ENCODE measurements around the gene C4orf50. TPM values are rescaled to one million over a fixed set of nuclear protein-coding genes. Genes with fewer than 3 reads are reported as not detected.

Gene C4orf50
- total and polyA plus RNA-seq, 2 of the 13 experiments (the other 11 are each of a cell fraction or from before 2014, with no cell fraction given): not detected

DNA sequence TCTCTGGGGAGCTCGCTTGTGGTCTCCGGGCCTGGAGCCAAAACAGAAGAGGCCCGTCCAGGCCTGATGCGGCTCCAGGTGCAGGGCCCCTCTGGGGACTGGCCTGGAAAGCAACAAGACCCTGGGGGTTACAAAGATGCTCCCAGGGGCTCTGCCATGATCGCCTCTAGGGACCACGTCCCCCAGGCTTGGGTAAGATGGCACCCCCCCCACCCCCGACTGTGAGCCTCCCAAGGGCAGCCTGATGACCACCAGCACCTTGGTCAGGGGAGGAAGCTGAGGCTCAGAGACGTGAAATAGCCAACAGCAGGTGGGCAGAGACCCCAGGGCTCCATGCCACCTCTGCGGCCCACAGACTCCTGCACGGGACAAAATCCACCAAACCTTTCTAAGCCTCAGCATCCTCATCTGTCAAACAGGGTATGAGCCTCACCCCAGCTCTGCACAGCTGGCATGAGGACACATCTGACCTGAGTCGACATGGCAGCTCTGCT, 25.4 kb downstream of the C4orf50 start (continued):
- TF ChIP-seq, protein P1, sequence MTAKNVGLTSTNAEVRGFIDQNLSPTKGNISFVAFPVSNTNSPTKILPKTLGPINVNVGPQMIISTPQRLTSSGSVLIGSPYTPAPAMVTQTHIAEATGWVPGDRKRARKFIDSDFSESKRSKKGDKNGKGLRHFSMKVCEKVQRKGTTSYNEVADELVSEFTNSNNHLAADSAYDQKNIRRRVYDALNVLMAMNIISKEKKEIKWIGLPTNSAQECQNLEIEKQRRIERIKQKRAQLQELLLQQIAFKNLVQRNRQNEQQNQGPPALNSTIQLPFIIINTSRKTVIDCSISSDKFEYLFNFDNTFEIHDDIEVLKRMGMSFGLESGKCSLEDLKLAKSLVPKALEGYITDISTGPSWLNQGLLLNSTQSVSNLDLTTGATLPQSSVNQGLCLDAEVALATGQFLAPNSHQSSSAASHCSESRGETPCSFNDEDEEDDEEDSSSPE (CRISPR knock-in tag; IDR thresholded peaks at IDR 0.05): no peak
- TF ChIP-seq ZSCAN25 (CRISPR knock-in tag; IDR thresholded peaks at IDR 0.05): no peak

DNA sequence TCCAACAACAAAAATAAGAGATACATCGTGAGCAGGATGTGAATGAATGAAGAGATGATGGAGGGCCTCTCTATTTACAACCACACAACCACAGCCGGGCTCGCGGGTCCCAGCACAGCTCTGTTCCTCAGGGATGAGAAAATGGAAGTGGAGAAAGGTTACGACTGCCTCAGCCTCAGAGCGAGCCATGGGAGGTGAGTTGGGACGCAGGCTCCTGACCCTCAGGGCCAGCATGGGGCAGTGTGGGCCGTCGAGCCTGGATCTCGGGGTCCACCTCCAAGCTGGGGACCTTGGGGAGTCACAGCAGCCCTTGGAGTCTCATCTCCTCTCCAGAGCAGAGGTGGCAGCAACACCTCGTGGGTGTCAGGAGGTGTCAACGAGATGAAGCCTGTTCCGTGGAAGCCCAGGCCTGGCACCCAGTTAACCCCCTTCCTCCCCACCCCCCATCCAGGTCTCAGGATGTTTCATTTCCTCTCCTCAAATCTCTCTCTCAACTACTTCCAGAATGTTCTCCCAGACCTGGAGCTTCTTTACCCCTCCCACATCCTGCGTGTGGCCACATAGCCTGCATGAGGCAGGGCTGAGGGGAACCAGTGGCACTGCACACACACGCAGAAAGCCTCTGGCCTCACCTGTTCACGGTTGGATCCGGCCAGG, 25.9 kb downstream of the C4orf50 start:
- ChIA-PET CTCF (ENCODE audit: low intra/inter-chr PET ratio, low total read pairs) (no interaction called here), POLR2A (no interaction called here)
- Histone ChIP-seq H3K36me3 (replicated peaks in 1 of 2; ENCODE audit: control insufficient read depth in 1 of 2, insufficient read depth in 2 of 2, low read length in 2 of 2) (no peaks in the 10 kb centered on the region), H3K4me3 (replicated peaks in 1 of 3; ENCODE audit: insufficient read depth in 1 of 3, low read depth in 2 of 3, low read length in 3 of 3) (no peak overlapping the region), H3K9me3 (ENCODE audit: low read length) (no peaks in the 10 kb centered on the region), H3K4me1 (ENCODE audit: insufficient read depth, low read length) (no peaks in the 10 kb centered on the region), H3K4me2 (ENCODE audit: low read depth, low read length) (no peak overlapping the region), H2AFZ (ENCODE audit: low read length) (no peak overlapping the region), H3K27me3 (ENCODE audit: control insufficient read depth in 1 of 2, insufficient read depth in 2 of 2, low read length in 2 of 2) (peaks cover 2 to 53% of the 10 kb centered on the region in 2 experiments), H3K9ac (ENCODE audit: insufficient read depth, low read depth, low read length) (no peak overlapping the region), H3K79me2 (ENCODE audit: insufficient read depth, low read length) (no peaks in the 10 kb centered on the region), H3K27ac (ENCODE audit: extremely low read length, insufficient read depth, low read length) (no peak overlapping the region), H4K20me1 (ENCODE audit: insufficient read depth, low read length) (no peaks in the 10 kb centered on the region)
- DNase-seq (ENCODE audit: low spot score) (no peak), ATAC-seq (no peak), FAIRE-seq (no peak)
- intact Hi-C loops (cut with micrococcal nuclease; ENCODE audit: unreplicated experiment) (loop anchor here (10.0 kb wide), 1 partner anchor 203 kb away; no protein-coding TSS in a partner anchor), in situ Hi-C loops (cut with HindIII; ENCODE audit: extremely low pct_ligation_motif_present, low pct_unique_long_range_greater_than_20kb) (no loop called here)
- BruUV-seq (replicated peaks): no TSS peak
- TF ChIP-seq, protein P2, sequence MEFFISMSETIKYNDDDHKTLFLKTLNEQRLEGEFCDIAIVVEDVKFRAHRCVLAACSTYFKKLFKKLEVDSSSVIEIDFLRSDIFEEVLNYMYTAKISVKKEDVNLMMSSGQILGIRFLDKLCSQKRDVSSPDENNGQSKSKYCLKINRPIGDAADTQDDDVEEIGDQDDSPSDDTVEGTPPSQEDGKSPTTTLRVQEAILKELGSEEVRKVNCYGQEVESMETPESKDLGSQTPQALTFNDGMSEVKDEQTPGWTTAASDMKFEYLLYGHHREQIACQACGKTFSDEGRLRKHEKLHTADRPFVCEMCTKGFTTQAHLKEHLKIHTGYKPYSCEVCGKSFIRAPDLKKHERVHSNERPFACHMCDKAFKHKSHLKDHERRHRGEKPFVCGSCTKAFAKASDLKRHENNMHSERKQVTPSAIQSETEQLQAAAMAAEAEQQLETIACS (CRISPR knock-in tag; IDR thresholded peaks at IDR 0.05): no peak
- TF ChIP-seq ZBTB20 (CRISPR knock-in tag; IDR thresholded peaks at IDR 0.05; ENCODE audit: borderline replicate concordance, low read depth) (no peak), YEATS2 (CRISPR knock-in tag; IDR thresholded peaks at IDR 0.05; ENCODE audit: borderline replicate concordance) (no peak), ZNF746 (CRISPR knock-in tag; IDR thresholded peaks at IDR 0.05) (no peak), THAP11 (CRISPR knock-in tag; IDR thresholded peaks at IDR 0.05) (no peak), HCFC1 (IDR thresholded peaks at IDR 0.05; ENCODE audit: low read depth, low read length) (no peak), ZNF564 (CRISPR knock-in tag; IDR thresholded peaks at IDR 0.05) (no peak), MEF2D (CRISPR knock-in tag; IDR thresholded peaks at IDR 0.05) (no peak), HNRNPLL (IDR thresholded peaks at IDR 0.05; ENCODE audit: low read depth, low read length, poor library complexity, severe bottlenecking) (no peak), ISX (CRISPR knock-in tag; conservative IDR thresholded peaks at IDR 0.05) (no peak), ZSCAN29 (CRISPR knock-in tag; conservative IDR thresholded peaks at IDR 0.05) (no peak), TBX3 (IDR thresholded peaks at IDR 0.05; ENCODE audit: borderline replicate concordance) (no peak), SPEN (CRISPR knock-in tag; IDR thresholded peaks at IDR 0.05; ENCODE audit: low read depth) (no peak)
- TF ChIP-seq, protein P3, sequence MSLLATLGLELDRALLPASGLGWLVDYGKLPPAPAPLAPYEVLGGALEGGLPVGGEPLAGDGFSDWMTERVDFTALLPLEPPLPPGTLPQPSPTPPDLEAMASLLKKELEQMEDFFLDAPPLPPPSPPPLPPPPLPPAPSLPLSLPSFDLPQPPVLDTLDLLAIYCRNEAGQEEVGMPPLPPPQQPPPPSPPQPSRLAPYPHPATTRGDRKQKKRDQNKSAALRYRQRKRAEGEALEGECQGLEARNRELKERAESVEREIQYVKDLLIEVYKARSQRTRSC (CRISPR knock-in tag; IDR thresholded peaks at IDR 0.05; ENCODE audit: low read depth): no peak
- TF ChIP-seq, protein P4, sequence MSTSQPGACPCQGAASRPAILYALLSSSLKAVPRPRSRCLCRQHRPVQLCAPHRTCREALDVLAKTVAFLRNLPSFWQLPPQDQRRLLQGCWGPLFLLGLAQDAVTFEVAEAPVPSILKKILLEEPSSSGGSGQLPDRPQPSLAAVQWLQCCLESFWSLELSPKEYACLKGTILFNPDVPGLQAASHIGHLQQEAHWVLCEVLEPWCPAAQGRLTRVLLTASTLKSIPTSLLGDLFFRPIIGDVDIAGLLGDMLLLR (CRISPR knock-in tag; IDR thresholded peaks at IDR 0.05): no peak
- TF ChIP-seq, protein P5, sequence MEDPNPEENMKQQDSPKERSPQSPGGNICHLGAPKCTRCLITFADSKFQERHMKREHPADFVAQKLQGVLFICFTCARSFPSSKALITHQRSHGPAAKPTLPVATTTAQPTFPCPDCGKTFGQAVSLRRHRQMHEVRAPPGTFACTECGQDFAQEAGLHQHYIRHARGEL (CRISPR knock-in tag; IDR thresholded peaks at IDR 0.05): no peak
- 4% methylated on average over 12 of the region's 17 CpGs for WGBS (ENCODE audit: low lambda C conversion rate)

Measured in HepG2 (cell line).